IMR-90 (cell line): Measurements from ENCODE around the gene CHCHD1. TPM values are rescaled to one million over a fixed set of nuclear protein-coding genes. Genes with fewer than 3 reads are reported as not detected.

Experiments
- ATAC-seq: fragments of 200-7000 bp; cut with Tn5 transposase; 2 replicates; pipeline ENCODE4 v1.9.1; 2020; ENCODE audit warnings: low read depth, mild to moderate bottlenecking, moderate library complexity
- BruUV-seq: library from RNA; stranded (reverse); fragments of 400-500 nt; replicated peaks from 2 replicates; lab custom pipeline; 2021; lab: Mats Ljungman, UMichigan
- CTCF ChIA-PET: fragments of 300-600 bp; formaldehyde crosslinking; extraction: SDS; loops from one replicate; lab custom pipeline; 2021; ENCODE audit warnings: antibody characterized with exemption; lab: Yijun Ruan, JAX
- POLR2A ChIA-PET: fragments of 300-600 bp; sonication (Branson Sonifier 250); formaldehyde crosslinking; loops from one replicate; lab custom pipeline; 2022; ENCODE audit warnings: antibody characterized with exemption; ENCODE audit not compliant: unreplicated experiment; lab: Charles Lee
- DNase-seq: peaks from one replicate; pipeline ENCODE4 v3.0.0; 2013
- H2AFZ ChIP-seq: replicated peaks from 2 replicates; pipeline ENCODE3; 2013; ENCODE audit warnings: low read length, mild to moderate bottlenecking; ENCODE audit not compliant: poor library complexity
- H2AK5ac ChIP-seq: 2 replicates; pipeline ENCODE4 v1.6.1; 2013; ENCODE audit warnings: low read depth, low read length, inconsistent platforms
- H2AK9ac ChIP-seq: replicated peaks from 2 replicates; pipeline ENCODE3; 2013; ENCODE audit warnings: mild to moderate bottlenecking, low read depth, low read length, moderate library complexity; ENCODE audit not compliant: poor library complexity
- H2BK120ac ChIP-seq: 2 replicates; pipeline ENCODE4 v1.6.1; 2013; ENCODE audit warnings: low read depth, low read length, inconsistent platforms
- H2BK15ac ChIP-seq: 3 replicates; pipeline ENCODE4 v1.6.1; 2013; ENCODE audit warnings: low read depth, low read length, inconsistent platforms
- H2BK20ac ChIP-seq: 2 replicates; pipeline ENCODE4 v1.6.1; 2013; ENCODE audit warnings: low read depth, mild to moderate bottlenecking, inconsistent platforms, low read length, moderate library complexity
- H2BK5ac ChIP-seq: 2 replicates; pipeline ENCODE4 v1.6.1; 2013; ENCODE audit warnings: mild to moderate bottlenecking, low read depth, low read length, inconsistent platforms; ENCODE audit not compliant: poor library complexity, severe bottlenecking
- H3K14ac ChIP-seq: replicated peaks from 2 replicates; pipeline ENCODE4 v1.6.1; 2013; ENCODE audit warnings: low read depth, low read length, inconsistent platforms
- H3K18ac ChIP-seq: 2 replicates; pipeline ENCODE4 v1.6.1; 2013; ENCODE audit warnings: low read depth, low read length, control low read depth
- H3K23ac ChIP-seq: 2 replicates; pipeline ENCODE4 v1.6.1; 2013; ENCODE audit warnings: low read depth, low read length, inconsistent platforms
- H3K27ac ChIP-seq: 2 replicates; pipeline ENCODE4 v1.5.1; 2013; ENCODE audit warnings: mild to moderate bottlenecking, control low read depth, low read length; ENCODE audit not compliant: insufficient read depth
- H3K27me3 ChIP-seq: 2 replicates; pipeline ENCODE4 v1.6.1; 2013; ENCODE audit warnings: low read length; ENCODE audit not compliant: control insufficient read depth, insufficient read depth
- H3K36me3 ChIP-seq: 2 replicates; pipeline ENCODE4 v1.6.1; 2013; ENCODE audit warnings: low read length, mixed read lengths; ENCODE audit not compliant: control insufficient read depth, insufficient read depth
- H3K4ac ChIP-seq: 2 replicates; pipeline ENCODE4 v1.6.1; 2013; ENCODE audit warnings: low read depth, low read length, inconsistent platforms
- H3K4me1 ChIP-seq: 2 replicates; pipeline ENCODE4 v1.6.1; 2013; ENCODE audit warnings: low read length, mixed read lengths; ENCODE audit not compliant: control insufficient read depth, insufficient read depth
- H3K4me2 ChIP-seq: 2 replicates; pipeline ENCODE4 v1.6.1; 2013; ENCODE audit warnings: low read depth, mild to moderate bottlenecking, control low read depth, low read length, moderate library complexity
- H3K4me3 ChIP-seq: 2 replicates; pipeline ENCODE4 v1.5.1; 2013; ENCODE audit warnings: low read depth, mild to moderate bottlenecking, control low read depth, low read length, moderate library complexity; ENCODE audit not compliant: insufficient read depth
- H3K56ac ChIP-seq: 2 replicates; pipeline ENCODE4 v1.6.1; 2013; ENCODE audit warnings: low read length, inconsistent platforms; ENCODE audit not compliant: insufficient read depth; ENCODE audit errors: extremely low read depth
- H3K79me1 ChIP-seq, 2 experiments: 2 replicates each; pipeline ENCODE4 v1.6.1; 2013; ENCODE audit warnings: low read length in 2 of 2, inconsistent platforms in 1 of 2, low read depth in 1 of 2
- H3K9ac ChIP-seq: 2 replicates; pipeline ENCODE4 v1.6.1; 2013; ENCODE audit warnings: low read depth, low read length, control low read depth
- H3K9me1 ChIP-seq: 2 replicates; pipeline ENCODE4 v1.6.1; 2013; ENCODE audit warnings: low read length, inconsistent platforms; ENCODE audit not compliant: insufficient read depth
- H3K9me3 ChIP-seq: 2 replicates; pipeline ENCODE4 v1.6.1; 2013; ENCODE audit warnings: low read length; ENCODE audit not compliant: control insufficient read depth, insufficient read depth
- H4K20me1 ChIP-seq: 2 replicates; pipeline ENCODE4 v1.6.1; 2013; ENCODE audit warnings: low read length, inconsistent platforms; ENCODE audit not compliant: insufficient read depth
- H4K5ac ChIP-seq: 2 replicates; pipeline ENCODE4 v1.6.1; 2013; ENCODE audit warnings: mild to moderate bottlenecking, low read depth, low read length, control low read depth
- H4K8ac ChIP-seq, 2 experiments: 2 replicates each; pipeline ENCODE4 v1.6.1; 2013; ENCODE audit warnings: low read depth in 2 of 2, low read length in 2 of 2, control low read depth in 1 of 2, inconsistent platforms in 1 of 2
- H4K91ac ChIP-seq: 2 replicates; pipeline ENCODE4 v1.6.1; 2013; ENCODE audit warnings: low read depth, low read length, inconsistent platforms; ENCODE audit not compliant: insufficient read depth
- BHLHE40 ChIP-seq: fragments of 150-350 bp; IDR thresholded peaks from 2 replicates; pipeline ENCODE4 v1.6.1; 2016; ENCODE audit warnings: mild to moderate bottlenecking, low read depth, low read length
- CEBPB ChIP-seq: IDR thresholded peaks from 2 replicates; pipeline ENCODE4 v1.6.1; 2012; ENCODE audit warnings: low read depth, low read length, improper control_type of control experiment
- CHD1 ChIP-seq: IDR thresholded peaks from 2 replicates; pipeline ENCODE4 v1.6.1; 2012; ENCODE audit warnings: low read depth, low read length, improper control_type of control experiment
- MAFK ChIP-seq: IDR thresholded peaks from 2 replicates; pipeline ENCODE4 v1.6.1; 2012; ENCODE audit warnings: low read depth, low read length, improper control_type of control experiment
- MAZ ChIP-seq: IDR thresholded peaks from 2 replicates; pipeline ENCODE4 v1.6.1; 2012; ENCODE audit warnings: low read depth, mild to moderate bottlenecking, low read length, improper control_type of control experiment, moderate library complexity, borderline replicate concordance
- POLR2A ChIP-seq: IDR thresholded peaks from 2 replicates; pipeline ENCODE4 v1.6.1; 2012; ENCODE audit warnings: mild to moderate bottlenecking, low read depth, low read length
- RAD21 ChIP-seq: IDR thresholded peaks from 2 replicates; pipeline ENCODE4 v1.6.1; 2012; ENCODE audit warnings: low read length, improper control_type of control experiment
- RCOR1 ChIP-seq: IDR thresholded peaks from 2 replicates; pipeline ENCODE4 v1.6.1; 2012; ENCODE audit warnings: mild to moderate bottlenecking, low read length, improper control_type of control experiment; ENCODE audit not compliant: insufficient replicate concordance
- dilution Hi-C: fragments of 300-500 bp; cut with HindIII; formaldehyde crosslinking; loops from one replicate; pipeline ENCODE4 v1.14.3; 2018; ENCODE audit warnings: low sequenced_read_pairs; ENCODE audit not compliant: unreplicated experiment
- in situ Hi-C: fragments of 300-500 bp; cut with MboI; formaldehyde crosslinking; loops from 3 replicates; pipeline ENCODE4 v1.14.3; 2019; ENCODE audit warnings: low sequenced_read_pairs, inconsistent platforms, mixed read lengths
- intact Hi-C: fragments of 100-400 bp; cut with micrococcal nuclease; formaldehyde crosslinking; loops from 2 replicates; pipeline ENCODE4 v1.10.0; 2022
- polyA plus RNA-seq, 3 experiments: library from polyadenylated mRNA; depleted of rRNA; stranded (reverse); fragments of >200 nt; gene quantifications; 2 replicates each; pipeline ENCODE4 v1.2.3, GENCODE V29; 2012; ENCODE audit warnings: low replicate concordance in 1 of 3
- total RNA-seq: library from RNA; depleted of rRNA; stranded (reverse); fragments of >200 nt; gene quantifications from 2 replicates; pipeline ENCODE4 v1.2.3, GENCODE V29; 2012
- TF ChIP-seq, protein P1 (sequence below): fragments of 150-350 bp; IDR thresholded peaks from 2 replicates; pipeline ENCODE4 v1.6.1; 2016; ENCODE audit warnings: low read depth, mild to moderate bottlenecking, low read length, moderate library complexity, borderline replicate concordance
- TF ChIP-seq, protein P2 (sequence below): conservative IDR thresholded peaks from 2 replicates; pipeline ENCODE4 v1.5.1; 2012; ENCODE audit warnings: mild to moderate bottlenecking, low read depth, low read length, improper control_type of control experiment

Gene CHCHD1
- total and polyA plus RNA-seq, 2 of the 4 experiments (the other 2 are of a cell fraction): 11.5 to 21.0 TPM

DNA sequence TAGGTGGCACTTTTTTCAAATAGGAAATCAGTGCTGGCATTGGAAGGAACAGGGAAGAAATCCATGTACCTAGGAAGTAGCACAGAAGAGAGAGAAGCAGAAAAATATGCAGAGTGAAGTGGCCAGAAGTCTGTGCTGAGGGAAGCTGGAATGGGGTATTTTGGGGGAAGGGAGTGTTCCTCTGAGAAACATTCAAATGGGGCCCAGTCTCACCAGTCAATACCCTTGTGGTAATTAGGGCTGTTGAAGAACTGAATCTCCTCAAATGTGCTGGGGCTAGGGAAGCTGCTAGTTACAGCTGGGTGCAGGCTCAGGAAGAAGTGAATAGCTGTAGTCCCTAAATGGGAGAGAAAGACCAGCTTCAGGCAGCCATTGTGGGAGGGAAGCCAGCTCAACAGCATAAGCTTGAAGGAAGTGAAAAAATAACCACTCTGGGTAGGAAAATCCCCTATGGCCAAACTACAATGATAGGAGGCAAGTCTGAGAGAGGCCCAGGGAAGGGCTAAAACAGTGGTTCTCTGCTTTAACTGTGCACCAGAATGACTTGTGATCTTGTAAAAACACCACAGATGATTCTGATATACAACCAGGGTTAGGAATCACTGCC, 21.9 kb downstream of the CHCHD1 start:
- no peak overlapping the region for H3K27ac ChIP-seq
- no peaks in the 10 kb centered on the region for H3K27me3 ChIP-seq
- no peak overlapping the region for H2BK15ac ChIP-seq
- no peak for ATAC-seq
- H3K79me1 ChIP-seq: peaks cover 0 to 33% of the 10 kb centered on the region in 2 experiments
- CTCF ChIA-PET: no interaction called here
- no peak overlapping the region for H2AK9ac ChIP-seq
- H2AK5ac ChIP-seq: no peak overlapping the region
- H2AFZ ChIP-seq: no peak overlapping the region
- no peaks in the 10 kb centered on the region for H3K4me1 ChIP-seq
- peaks cover 3% of the 10 kb centered on the region; the same call in 1 of the 2 replicates for H4K20me1 ChIP-seq
- peaks cover 82% of the 10 kb centered on the region for H3K36me3 ChIP-seq
- no peak overlapping the region for H2BK20ac ChIP-seq
- H3K4me2 ChIP-seq: no peak overlapping the region
- TF ChIP-seq CEBPB (no peak), MAFK (no peak), MAZ (no peak), BHLHE40 (no peak), CHD1 (no peak), POLR2A (no peak), RAD21 (no peak), RCOR1 (no peak)
- TF ChIP-seq, protein P1, sequence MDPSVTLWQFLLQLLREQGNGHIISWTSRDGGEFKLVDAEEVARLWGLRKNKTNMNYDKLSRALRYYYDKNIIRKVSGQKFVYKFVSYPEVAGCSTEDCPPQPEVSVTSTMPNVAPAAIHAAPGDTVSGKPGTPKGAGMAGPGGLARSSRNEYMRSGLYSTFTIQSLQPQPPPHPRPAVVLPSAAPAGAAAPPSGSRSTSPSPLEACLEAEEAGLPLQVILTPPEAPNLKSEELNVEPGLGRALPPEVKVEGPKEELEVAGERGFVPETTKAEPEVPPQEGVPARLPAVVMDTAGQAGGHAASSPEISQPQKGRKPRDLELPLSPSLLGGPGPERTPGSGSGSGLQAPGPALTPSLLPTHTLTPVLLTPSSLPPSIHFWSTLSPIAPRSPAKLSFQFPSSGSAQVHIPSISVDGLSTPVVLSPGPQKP: no peak
- TF ChIP-seq, protein P2, sequence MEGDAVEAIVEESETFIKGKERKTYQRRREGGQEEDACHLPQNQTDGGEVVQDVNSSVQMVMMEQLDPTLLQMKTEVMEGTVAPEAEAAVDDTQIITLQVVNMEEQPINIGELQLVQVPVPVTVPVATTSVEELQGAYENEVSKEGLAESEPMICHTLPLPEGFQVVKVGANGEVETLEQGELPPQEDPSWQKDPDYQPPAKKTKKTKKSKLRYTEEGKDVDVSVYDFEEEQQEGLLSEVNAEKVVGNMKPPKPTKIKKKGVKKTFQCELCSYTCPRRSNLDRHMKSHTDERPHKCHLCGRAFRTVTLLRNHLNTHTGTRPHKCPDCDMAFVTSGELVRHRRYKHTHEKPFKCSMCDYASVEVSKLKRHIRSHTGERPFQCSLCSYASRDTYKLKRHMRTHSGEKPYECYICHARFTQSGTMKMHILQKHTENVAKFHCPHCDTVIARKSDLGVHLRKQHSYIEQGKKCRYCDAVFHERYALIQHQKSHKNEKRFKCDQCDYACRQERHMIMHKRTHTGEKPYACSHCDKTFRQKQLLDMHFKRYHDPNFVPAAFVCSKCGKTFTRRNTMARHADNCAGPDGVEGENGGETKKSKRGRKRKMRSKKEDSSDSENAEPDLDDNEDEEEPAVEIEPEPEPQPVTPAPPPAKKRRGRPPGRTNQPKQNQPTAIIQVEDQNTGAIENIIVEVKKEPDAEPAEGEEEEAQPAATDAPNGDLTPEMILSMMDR: no peak
- intact Hi-C loops (no loop called here), in situ Hi-C loops (no loop called here), dilution Hi-C loops (no loop called here)
- H3K18ac ChIP-seq: no peak overlapping the region
- no peak overlapping the region for H3K14ac ChIP-seq
- POLR2A ChIA-PET: no interaction called here
- peaks cover 16% of the 10 kb centered on the region for H3K9me1 ChIP-seq
- no peak overlapping the region for H3K4ac ChIP-seq
- no peak overlapping the region for H4K91ac ChIP-seq
- no peak overlapping the region for H3K9ac ChIP-seq
- H4K8ac ChIP-seq: no peak overlapping the region
- H3K9me3 ChIP-seq: no peaks in the 10 kb centered on the region
- no peak for DNase-seq
- BruUV-seq: no TSS peak
- H2BK5ac ChIP-seq: no peak overlapping the region
- H3K4me3 ChIP-seq: no peak overlapping the region
- H3K23ac ChIP-seq: no peak overlapping the region
- no peak overlapping the region for H2BK120ac ChIP-seq
- H4K5ac ChIP-seq: no peak overlapping the region
- H3K56ac ChIP-seq: 0 out of 2 replicates have a peak overlapping the region, but pooled peaks have one; percentile 3
